SJSA1 (cell line): Measurements from ENCODE around the gene ZHX3. TPM values are rescaled to one million over a fixed set of nuclear protein-coding genes. Genes with fewer than 3 reads are reported as not detected.
"Not testable (repeated sequence)": the region's sequence is repeated elsewhere in the genome, so short reads cannot be mapped to it uniquely, and the experiment has no call there.

Experiments
- DNase-seq, 2 experiments: peaks; one replicate each; pipeline ENCODE4 v3.0.0-alpha.2; 2015 to 2020; ENCODE audit warnings: low spot score in 2 of 2, low read depth in 1 of 2
- H3K27ac ChIP-seq: fragments of 250-450 bp; sonication (Bioruptor Pico); 2 replicates; pipeline ENCODE4 v1.5.1; 2020; ENCODE audit warnings: mild to moderate bottlenecking, moderate library complexity
- H3K27me3 ChIP-seq: fragments of 250-450 bp; sonication (Bioruptor Pico); replicated peaks from 2 replicates; pipeline ENCODE4 v1.5.1; 2020; ENCODE audit warnings: mild to moderate bottlenecking, moderate library complexity
- H3K36me3 ChIP-seq: fragments of 250-450 bp; sonication (Bioruptor Pico); 2 replicates; pipeline ENCODE4 v1.5.1; 2020; ENCODE audit warnings: mild to moderate bottlenecking
- H3K4me1 ChIP-seq: fragments of 250-450 bp; sonication (Bioruptor Pico); replicated peaks from 2 replicates; pipeline ENCODE4 v1.6.1; 2021; ENCODE audit warnings: mild to moderate bottlenecking
- H3K4me3 ChIP-seq: fragments of 250-450 bp; sonication (Bioruptor Pico); 2 replicates; pipeline ENCODE4 v1.5.1; 2020; ENCODE audit warnings: mild to moderate bottlenecking
- H3K9me3 ChIP-seq: fragments of 250-450 bp; sonication (Bioruptor Pico); replicated peaks from 2 replicates; pipeline ENCODE4 v1.5.1; 2020; ENCODE audit warnings: mild to moderate bottlenecking
- total RNA-seq: library from RNA; depleted of rRNA; stranded (reverse); fragments of >200 nt; shearing (Covaris generic); gene quantifications from 2 replicates; pipeline ENCODE4 v1.2.3, GENCODE V29; 2014

ZHX3 gene
- total RNA-seq, 1 experiment from 2014 or later = 19.3 TPM

GRCh38 chr20:41312009-41312408 is 5.5 kb downstream of the ZHX3 start:
- not testable (repeated sequence) for H3K27me3 ChIP-seq, H3K4me3 ChIP-seq, H3K9me3 ChIP-seq, DNase-seq, H3K36me3 ChIP-seq, H3K27ac ChIP-seq
- peaks cover 24% of the 10 kb centered on the region for H3K4me1 ChIP-seq

- H3K4me3 ChIP-seq = no peak overlapping the region
- H3K4me1 ChIP-seq = peaks cover 15% of the 10 kb centered on the region
- H3K27ac ChIP-seq = no peak overlapping the region
- no peaks in the 10 kb centered on the region for H3K36me3 ChIP-seq
- 0 out of 2 replicates have a peak, but pooled peaks cover 2% of the 10 kb centered on the region for H3K9me3 ChIP-seq
- no peaks in the 10 kb centered on the region for H3K27me3 ChIP-seq
- DNase-seq = no peak
These were observed 7.7 kb downstream of the ZHX3 start for GRCh38 chr20:41309817-41310216.

GRCh38 chr20:41308726-41309413 is 8.7 kb downstream of the ZHX3 start:
- no peaks in the 10 kb centered on the region; the same call in 1 of the 2 replicates for H3K36me3 ChIP-seq
- H3K27me3 ChIP-seq = no peaks in the 10 kb centered on the region
- peak overlapping the region; percentile 4; the same call in 1 of the 2 replicates for H3K27ac ChIP-seq
- peaks cover 15% of the 10 kb centered on the region for H3K4me1 ChIP-seq
- DNase-seq = no peak
- 0 out of 2 replicates have a peak, but pooled peaks cover 2% of the 10 kb centered on the region for H3K9me3 ChIP-seq
- H3K4me3 ChIP-seq = no peak overlapping the region

GRCh38 chr20:41308290-41308711 is 9.2 kb downstream of the ZHX3 start:
- Histone ChIP-seq H3K36me3 (no peaks in the 10 kb centered on the region; the same call in 1 of the 2 replicates), H3K9me3 (0 out of 2 replicates have a peak, but pooled peaks cover 2% of the 10 kb centered on the region), H3K27me3 (no peaks in the 10 kb centered on the region), H3K4me1 (peaks cover 15% of the 10 kb centered on the region), H3K27ac (peak overlapping the region; percentile 34), H3K4me3 (no peak overlapping the region)
- peak in 1 of 2 experiments; percentile 39 for DNase-seq

GRCh38 chr20:41307021-41307420 is 10.5 kb downstream of the ZHX3 start:
- H3K4me1 ChIP-seq = peaks cover 15% of the 10 kb centered on the region
- DNase-seq = no peak
- H3K4me3 ChIP-seq = no peak overlapping the region
- no peak overlapping the region for H3K27ac ChIP-seq
- no peaks in the 10 kb centered on the region; the same call in 1 of the 2 replicates for H3K36me3 ChIP-seq
- no peaks in the 10 kb centered on the region for H3K27me3 ChIP-seq
- H3K9me3 ChIP-seq = 0 out of 2 replicates have a peak, but pooled peaks cover 2% of the 10 kb centered on the region

- Histone ChIP-seq H3K27ac (no peak overlapping the region), H3K9me3 (0 out of 2 replicates have a peak, but pooled peaks cover 2% of the 10 kb centered on the region), H3K4me1 (peaks cover 19% of the 10 kb centered on the region), H3K36me3 (no peaks in the 10 kb centered on the region; the same call in 1 of the 2 replicates), H3K4me3 (no peak overlapping the region), H3K27me3 (no peaks in the 10 kb centered on the region)
- no peak for DNase-seq
These were observed 11.3 kb downstream of the ZHX3 start for GRCh38 chr20:41306061-41306727.

- 0 out of 2 replicates have a peak, but pooled peaks cover 2% of the 10 kb centered on the region for H3K9me3 ChIP-seq
- H3K27me3 ChIP-seq = no peaks in the 10 kb centered on the region
- H3K4me1 ChIP-seq = peaks cover 20% of the 10 kb centered on the region
- H3K4me3 ChIP-seq = no peak overlapping the region
- no peak overlapping the region for H3K27ac ChIP-seq
- no peak for DNase-seq
- no peaks in the 10 kb centered on the region; the same call in 1 of the 2 replicates for H3K36me3 ChIP-seq
These were observed 13.0 kb downstream of the ZHX3 start for GRCh38 chr20:41304424-41305079.

GRCh38 chr20:41304002-41304401 is 13.5 kb downstream of the ZHX3 start:
- H3K4me3 ChIP-seq = no peak overlapping the region
- peaks cover 18% of the 10 kb centered on the region for H3K4me1 ChIP-seq
- H3K36me3 ChIP-seq = no peaks in the 10 kb centered on the region; the same call in 1 of the 2 replicates
- no peak for DNase-seq
- 0 out of 2 replicates have a peak, but pooled peaks cover 2% of the 10 kb centered on the region for H3K9me3 ChIP-seq
- H3K27ac ChIP-seq = no peak overlapping the region
- no peaks in the 10 kb centered on the region for H3K27me3 ChIP-seq

GRCh38 chr20:41300886-41301285 is 16.6 kb downstream of the ZHX3 start:
- Histone ChIP-seq H3K36me3 (no peaks in the 10 kb centered on the region; the same call in 1 of the 2 replicates), H3K9me3 (no peaks in the 10 kb centered on the region), H3K4me3 (no peak overlapping the region), H3K4me1 (peaks cover 5% of the 10 kb centered on the region), H3K27ac (no peak overlapping the region), H3K27me3 (no peaks in the 10 kb centered on the region)
- no peak for DNase-seq

GRCh38 chr20:41300383-41300782 is 17.1 kb downstream of the ZHX3 start:
- Histone ChIP-seq H3K27ac (no peak overlapping the region), H3K36me3 (no peaks in the 10 kb centered on the region; the same call in 1 of the 2 replicates), H3K9me3 (no peaks in the 10 kb centered on the region), H3K27me3 (no peaks in the 10 kb centered on the region), H3K4me3 (no peak overlapping the region), H3K4me1 (peaks cover 5% of the 10 kb centered on the region)
- DNase-seq = no peak

- DNase-seq = no peak
- Histone ChIP-seq H3K9me3 (no peaks in the 10 kb centered on the region), H3K36me3 (no peaks in the 10 kb centered on the region; the same call in 1 of the 2 replicates), H3K27ac (no peak overlapping the region), H3K27me3 (no peaks in the 10 kb centered on the region), H3K4me1 (peaks cover 5% of the 10 kb centered on the region), H3K4me3 (no peak overlapping the region)
These were observed 17.6 kb downstream of the ZHX3 start for GRCh38 chr20:41299899-41300298.

- DNase-seq = no peak
These were observed 24.1 kb downstream of the ZHX3 start for GRCh38 chr20:41293269-41294037.

GRCh38 chr20:41290804-41291389 is 26.6 kb downstream of the ZHX3 start:
- H3K4me3 ChIP-seq = no peak overlapping the region
- no peaks in the 10 kb centered on the region for H3K36me3 ChIP-seq
- H3K27ac ChIP-seq = no peak overlapping the region
- H3K9me3 ChIP-seq = peaks cover 4% of the 10 kb centered on the region
- no peak for DNase-seq
- peaks cover 5% of the 10 kb centered on the region; the same call in 1 of the 2 replicates for H3K4me1 ChIP-seq
- no peaks in the 10 kb centered on the region for H3K27me3 ChIP-seq

More at GRCh38 chr20:41293269-41294037, 24.1 kb downstream of the ZHX3 start:
- Histone ChIP-seq H3K4me1 (peaks cover 5% of the 10 kb centered on the region; the same call in 1 of the 2 replicates), H3K27me3 (no peaks in the 10 kb centered on the region), H3K36me3 (no peaks in the 10 kb centered on the region), H3K27ac (no peak overlapping the region), H3K4me3 (no peak overlapping the region), H3K9me3 (no peaks in the 10 kb centered on the region)
